ENCODE data around the gene CACFD1.

GRCh38 chr9:133465984-133466383 is 6.2 kb downstream of the CACFD1 start:
- TF ChIP-seq CTCF (IDR thresholded peaks at IDR 0.05; ENCODE audit: insufficient read depth, low read depth, low read length) (no peak), EZH2 (IDR thresholded peaks at IDR 0.05; ENCODE audit: insufficient read depth, low read length) (no peak)
